ENCODE measurements around the gene GIPC3. TPM values are rescaled to one million over a fixed set of nuclear protein-coding genes. Genes with fewer than 3 reads are reported as not detected.

The GIPC3 gene
- total RNA-seq, 1 donor from 2014 or later = 0.16 TPM

GRCh38 chr19:3544742-3545668, 40.3 kb upstream of the GIPC3 start:
- H3K9me3 Mint-ChIP-seq = no peaks in the 10 kb centered on the region
- peak overlapping the region; percentile 26 for H3K27ac Mint-ChIP-seq
- intact Hi-C loops (cut with micrococcal nuclease) = loop anchor here (2.0 kb wide), 2 partner anchors 74 to 162 kb away; no protein-coding TSS in a partner anchor

GRCh38 chr19:3545669-3546034, 39.6 kb upstream of the GIPC3 start:
- DNase-seq (ENCODE audit: low spot score) = no peak
- Mint-ChIP-seq H3K4me3 (ENCODE audit: low read depth) (no peak overlapping the region), H3K27me3 (ENCODE audit: low read depth) (no peaks in the 10 kb centered on the region), H3K36me3 (ENCODE audit: low read depth) (peaks cover 16% of the 10 kb centered on the region), H3K27ac (no peak overlapping the region), H3K9me3 (no peaks in the 10 kb centered on the region), H3K4me1 (ENCODE audit: low read depth) (peaks cover 2% of the 10 kb centered on the region)
- intact Hi-C loops (cut with micrococcal nuclease) = loop anchor here (2.0 kb wide), 2 partner anchors 73 to 161 kb away; no protein-coding TSS in a partner anchor

More at GRCh38 chr19:3544742-3545668, 40.3 kb upstream of the GIPC3 start:
- Mint-ChIP-seq H3K27me3 (ENCODE audit: low read depth) (no peaks in the 10 kb centered on the region), H3K36me3 (ENCODE audit: low read depth) (peaks cover 18% of the 10 kb centered on the region), H3K4me1 (ENCODE audit: low read depth) (peaks cover 2% of the 10 kb centered on the region), H3K4me3 (ENCODE audit: low read depth) (no peak overlapping the region)
- peak; percentile 66 for DNase-seq (ENCODE audit: low spot score)

- intact Hi-C loops (cut with micrococcal nuclease) = no loop called here
- Mint-ChIP-seq H3K4me1 (ENCODE audit: low read depth) (peaks cover 2% of the 10 kb centered on the region), H3K9me3 (no peaks in the 10 kb centered on the region), H3K27me3 (ENCODE audit: low read depth) (no peaks in the 10 kb centered on the region), H3K36me3 (ENCODE audit: low read depth) (peaks cover 18% of the 10 kb centered on the region), H3K27ac (no peak overlapping the region), H3K4me3 (ENCODE audit: low read depth) (no peak overlapping the region)
- no peak for DNase-seq (ENCODE audit: low spot score)
These were observed 39.2 kb upstream of the GIPC3 start for GRCh38 chr19:3546119-3546518.

GRCh38 chr19:3547301-3547731, 38.0 kb upstream of the GIPC3 start:
- Mint-ChIP-seq H3K36me3 (ENCODE audit: low read depth) (peaks cover 18% of the 10 kb centered on the region), H3K9me3 (no peaks in the 10 kb centered on the region), H3K4me3 (ENCODE audit: low read depth) (no peak overlapping the region), H3K27me3 (ENCODE audit: low read depth) (no peaks in the 10 kb centered on the region), H3K27ac (no peak overlapping the region), H3K4me1 (ENCODE audit: low read depth) (peaks cover 3% of the 10 kb centered on the region)
- intact Hi-C loops (cut with micrococcal nuclease) = no loop called here
- DNase-seq (ENCODE audit: low spot score) = no peak

- H3K9me3 Mint-ChIP-seq = no peaks in the 10 kb centered on the region
- peaks cover 18% of the 10 kb centered on the region for H3K36me3 Mint-ChIP-seq (ENCODE audit: low read depth)
- no peaks in the 10 kb centered on the region for H3K27me3 Mint-ChIP-seq (ENCODE audit: low read depth)
- H3K4me1 Mint-ChIP-seq (ENCODE audit: low read depth) = peaks cover 3% of the 10 kb centered on the region
- intact Hi-C loops (cut with micrococcal nuclease) = no loop called here
- no peak for DNase-seq (ENCODE audit: low spot score)
- H3K4me3 Mint-ChIP-seq (ENCODE audit: low read depth) = no peak overlapping the region
- H3K27ac Mint-ChIP-seq = no peak overlapping the region
These were observed 37.5 kb upstream of the GIPC3 start for GRCh38 chr19:3547767-3548282.

- Mint-ChIP-seq H3K27me3 (ENCODE audit: low read depth) (no peaks in the 10 kb centered on the region), H3K4me3 (ENCODE audit: low read depth) (no peak overlapping the region), H3K36me3 (ENCODE audit: low read depth) (peaks cover 18% of the 10 kb centered on the region), H3K9me3 (no peaks in the 10 kb centered on the region), H3K27ac (no peak overlapping the region), H3K4me1 (ENCODE audit: low read depth) (peaks cover 6% of the 10 kb centered on the region)
- DNase-seq (ENCODE audit: low spot score) = no peak
- intact Hi-C loops (cut with micrococcal nuclease) = no loop called here
These were observed 36.7 kb upstream of the GIPC3 start for GRCh38 chr19:3548606-3549005.

GRCh38 chr19:3549816-3550215, 35.5 kb upstream of the GIPC3 start:
- H3K27ac Mint-ChIP-seq = no peak overlapping the region
- H3K4me1 Mint-ChIP-seq (ENCODE audit: low read depth) = peaks cover 11% of the 10 kb centered on the region
- H3K4me3 Mint-ChIP-seq (ENCODE audit: low read depth) = no peak overlapping the region
- H3K9me3 Mint-ChIP-seq = no peaks in the 10 kb centered on the region
- H3K27me3 Mint-ChIP-seq (ENCODE audit: low read depth) = no peaks in the 10 kb centered on the region
- no peak for DNase-seq (ENCODE audit: low spot score)
- intact Hi-C loops (cut with micrococcal nuclease) = no loop called here
- H3K36me3 Mint-ChIP-seq (ENCODE audit: low read depth) = peaks cover 24% of the 10 kb centered on the region

GRCh38 chr19:3550947-3551791, 34.1 kb upstream of the GIPC3 start:
- Mint-ChIP-seq H3K27me3 (ENCODE audit: low read depth) (no peaks in the 10 kb centered on the region), H3K27ac (no peak overlapping the region), H3K36me3 (ENCODE audit: low read depth) (peaks cover 20% of the 10 kb centered on the region), H3K4me3 (ENCODE audit: low read depth) (no peak overlapping the region), H3K9me3 (no peaks in the 10 kb centered on the region), H3K4me1 (ENCODE audit: low read depth) (peaks cover 22% of the 10 kb centered on the region)
- DNase-seq (ENCODE audit: low spot score) = no peak
- intact Hi-C loops (cut with micrococcal nuclease) = no loop called here

- H3K9me3 Mint-ChIP-seq = no peaks in the 10 kb centered on the region
- H3K36me3 Mint-ChIP-seq (ENCODE audit: low read depth) = peaks cover 23% of the 10 kb centered on the region
- no peak overlapping the region for H3K4me3 Mint-ChIP-seq (ENCODE audit: low read depth)
- intact Hi-C loops (cut with micrococcal nuclease) = no loop called here
- no peaks in the 10 kb centered on the region for H3K27me3 Mint-ChIP-seq (ENCODE audit: low read depth)
- no peak overlapping the region for H3K27ac Mint-ChIP-seq
- peaks cover 28% of the 10 kb centered on the region for H3K4me1 Mint-ChIP-seq (ENCODE audit: low read depth)
- DNase-seq (ENCODE audit: low spot score) = no peak
These were observed 33.5 kb upstream of the GIPC3 start for GRCh38 chr19:3551792-3552095.

GRCh38 chr19:3554254-3555083, 30.8 kb upstream of the GIPC3 start:
- Mint-ChIP-seq H3K27me3 (ENCODE audit: low read depth) (no peaks in the 10 kb centered on the region), H3K9me3 (no peaks in the 10 kb centered on the region), H3K4me3 (ENCODE audit: low read depth) (peak overlapping the region; percentile 55), H3K4me1 (ENCODE audit: low read depth) (peaks cover 35% of the 10 kb centered on the region), H3K27ac (peak overlapping the region; percentile 69), H3K36me3 (ENCODE audit: low read depth) (peaks cover 18% of the 10 kb centered on the region)
- peak; percentile 25 for DNase-seq (ENCODE audit: low spot score)
- intact Hi-C loops (cut with micrococcal nuclease) = loop anchor here (5.0 kb wide), 1 partner anchor 73 kb away; the partner anchor contains the start of gene CACTIN

- Mint-ChIP-seq H3K36me3 (ENCODE audit: low read depth) (peaks cover 16% of the 10 kb centered on the region), H3K9me3 (no peaks in the 10 kb centered on the region), H3K4me1 (ENCODE audit: low read depth) (peaks cover 35% of the 10 kb centered on the region), H3K27me3 (ENCODE audit: low read depth) (no peaks in the 10 kb centered on the region), H3K4me3 (ENCODE audit: low read depth) (peak overlapping the region; percentile 98), H3K27ac (peak overlapping the region; percentile 84)
- no peak for DNase-seq (ENCODE audit: low spot score)
- intact Hi-C loops (cut with micrococcal nuclease) = loop anchor here (2.0 to 5.0 kb wide), 2 partner anchors 49 to 71 kb away; partner anchors contain the start of genes CACTIN and FZR1
These were observed 29.4 kb upstream of the GIPC3 start for GRCh38 chr19:3555653-3556422.
